CD8-positive, alpha-beta memory T cell (primary cell): ENCODE data around the gene GRM4. TPM values are rescaled to one million over a fixed set of nuclear protein-coding genes. Genes with fewer than 3 reads are reported as not detected.

Experiments
- CTCF ChIA-PET: fragments of 350-600 bp; sonication (Branson Sonifier 250); formaldehyde crosslinking; loops from one replicate; lab custom pipeline; 2021; ENCODE audit warnings: antibody characterized with exemption; lab: Charles Lee
- POLR2A ChIA-PET: fragments of 350-600 bp; sonication (Branson Sonifier 250); formaldehyde crosslinking; loops from one replicate; lab custom pipeline; 2021; ENCODE audit warnings: antibody characterized with exemption; lab: Charles Lee
- DNase-seq, 5 donors: peaks; one replicate each; pipeline versions ENCODE4 v3.0.0 to v3.0.0-alpha.2; 2020 to 2022; ENCODE audit warnings: mixed read lengths in 1 of 5
- H3K27ac ChIP-seq: one replicate; pipeline ENCODE4 v1.7.0; 2013; ENCODE audit warnings: low read depth, mild to moderate bottlenecking, low read length, moderate library complexity
- H3K27me3 ChIP-seq: 2 replicates; pipeline ENCODE4 v1.7.0; 2013; ENCODE audit warnings: low read length, mild to moderate bottlenecking; ENCODE audit not compliant: insufficient read depth, poor library complexity, severe bottlenecking
- H3K36me3 ChIP-seq: 2 replicates; pipeline ENCODE4 v1.7.0; 2013; ENCODE audit warnings: mild to moderate bottlenecking, low read length, moderate library complexity; ENCODE audit not compliant: insufficient read depth
- H3K4me1 ChIP-seq: 2 replicates; pipeline ENCODE4 v1.7.0; 2013; ENCODE audit warnings: mild to moderate bottlenecking, low read length, moderate library complexity; ENCODE audit not compliant: insufficient read depth
- H3K4me3 ChIP-seq: 2 replicates; pipeline ENCODE4 v1.7.0; 2013; ENCODE audit warnings: mild to moderate bottlenecking, low read length
- H3K9me3 ChIP-seq: 2 replicates; pipeline ENCODE4 v1.7.0; 2013; ENCODE audit warnings: mild to moderate bottlenecking, low read length
- H3K27ac Mint-ChIP-seq, 8 donors: one replicate each; pipeline ENCODE4 v1.8.0; 2020 to 2021; ENCODE audit warnings: mixed read lengths in 8 of 8, mild to moderate bottlenecking in 6 of 8, inconsistent platforms in 3 of 8, moderate library complexity in 3 of 8
- H3K27me3 Mint-ChIP-seq, 2 donors: one replicate each; pipeline ENCODE4 v1.8.0; 2020 to 2021; ENCODE audit warnings: mixed read lengths in 2 of 2, mild to moderate bottlenecking in 1 of 2, moderate library complexity in 1 of 2
- H3K36me3 Mint-ChIP-seq, 3 donors: one replicate each; pipeline ENCODE4 v1.8.0; 2020 to 2021; ENCODE audit warnings: mixed read lengths in 3 of 3, inconsistent platforms in 1 of 3, mild to moderate bottlenecking in 1 of 3
- H3K4me1 Mint-ChIP-seq, 3 donors: one replicate each; pipeline ENCODE4 v1.8.0; 2020 to 2021; ENCODE audit warnings: mixed read lengths in 3 of 3, inconsistent platforms in 1 of 3, mild to moderate bottlenecking in 1 of 3
- H3K4me3 Mint-ChIP-seq, 7 donors: one replicate each; pipeline ENCODE4 v1.8.0; 2020 to 2021; ENCODE audit warnings: mixed read lengths in 7 of 7, mild to moderate bottlenecking in 6 of 7, moderate library complexity in 4 of 7, inconsistent platforms in 2 of 7
- H3K9me3 Mint-ChIP-seq, 5 donors: one replicate each; pipeline ENCODE4 v1.8.0; 2020 to 2022; ENCODE audit warnings: mixed read lengths in 5 of 5, mild to moderate bottlenecking in 3 of 5, moderate library complexity in 2 of 5, inconsistent platforms in 1 of 5
- polyA plus RNA-seq: library from polyadenylated mRNA; unstranded; fragments of 300-500 nt; fragmentation: Illumina TruSeq; gene quantifications from one replicate; pipeline ENCODE4 v1.2.3, GENCODE V29; 2021
- total RNA-seq, 2 experiments: library from RNA; stranded (reverse); gene quantifications; one replicate each; pipeline ENCODE4 v1.2.3, GENCODE V29; 2021

GRM4 gene
- total and polyA plus RNA-seq, 3 experiments from 2014 or later: 0.03 TPM; not detected in 2

DNA sequence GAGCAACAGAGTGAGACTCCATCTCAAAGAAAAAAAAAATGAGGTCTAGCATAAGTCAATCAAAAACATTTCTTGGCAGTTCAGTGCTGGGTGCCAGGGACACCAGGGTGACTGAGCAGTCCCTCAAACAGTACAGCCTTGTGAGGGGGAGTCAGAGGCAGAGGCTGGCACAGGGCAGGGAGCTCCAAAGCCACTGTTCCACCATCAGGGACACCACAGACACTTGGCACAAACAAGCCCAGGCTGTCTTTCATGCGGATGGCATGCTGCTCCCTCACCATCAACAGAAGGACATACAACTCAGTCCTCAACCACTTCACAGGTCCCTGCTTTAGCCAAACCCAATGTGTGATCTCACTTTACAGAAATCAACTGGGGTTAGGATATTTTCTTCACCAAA lies 36.0 kb upstream of the GRM4 start:
- no peak overlapping the region for H3K4me3 ChIP-seq
- H3K36me3 Mint-ChIP-seq: peaks cover 0 to 5% (median 0%) of the 10 kb centered on the region in 3 donors
- no peaks in the 10 kb centered on the region for H3K36me3 ChIP-seq
- POLR2A ChIA-PET: interaction anchor here (0.7 kb wide), 1 partner anchor 47 kb away, joined by 3 read pairs; no protein-coding TSS in a partner anchor
- CTCF ChIA-PET: interaction anchor here (1.3 to 2.1 kb wide), 3 partner anchors 8 to 18 kb away, joined by 4 to 8 read pairs (median 5); no protein-coding TSS in a partner anchor
- peaks cover 24% of the 10 kb centered on the region for H3K4me1 ChIP-seq
- DNase-seq: peak in 2 of 5 donors; percentile 19 to 58
- peaks cover 0 to 12% (median 11%) of the 10 kb centered on the region in 5 donors for H3K9me3 Mint-ChIP-seq
- H3K27ac Mint-ChIP-seq: peak overlapping the region in 7 of 8 donors; percentile 61 to 84 (median 68)
- no peaks in the 10 kb centered on the region for H3K27me3 ChIP-seq
- H3K4me3 Mint-ChIP-seq: peak overlapping the region in 3 of 7 donors; percentile 20 to 44 (median 29)
- H3K9me3 ChIP-seq: no peaks in the 10 kb centered on the region
- H3K27me3 Mint-ChIP-seq: peaks cover 0 to 3% of the 10 kb centered on the region in 2 donors
- no peak overlapping the region for H3K27ac ChIP-seq
- H3K4me1 Mint-ChIP-seq: peaks cover 22 to 30% (median 28%) of the 10 kb centered on the region in 3 donors

DNA sequence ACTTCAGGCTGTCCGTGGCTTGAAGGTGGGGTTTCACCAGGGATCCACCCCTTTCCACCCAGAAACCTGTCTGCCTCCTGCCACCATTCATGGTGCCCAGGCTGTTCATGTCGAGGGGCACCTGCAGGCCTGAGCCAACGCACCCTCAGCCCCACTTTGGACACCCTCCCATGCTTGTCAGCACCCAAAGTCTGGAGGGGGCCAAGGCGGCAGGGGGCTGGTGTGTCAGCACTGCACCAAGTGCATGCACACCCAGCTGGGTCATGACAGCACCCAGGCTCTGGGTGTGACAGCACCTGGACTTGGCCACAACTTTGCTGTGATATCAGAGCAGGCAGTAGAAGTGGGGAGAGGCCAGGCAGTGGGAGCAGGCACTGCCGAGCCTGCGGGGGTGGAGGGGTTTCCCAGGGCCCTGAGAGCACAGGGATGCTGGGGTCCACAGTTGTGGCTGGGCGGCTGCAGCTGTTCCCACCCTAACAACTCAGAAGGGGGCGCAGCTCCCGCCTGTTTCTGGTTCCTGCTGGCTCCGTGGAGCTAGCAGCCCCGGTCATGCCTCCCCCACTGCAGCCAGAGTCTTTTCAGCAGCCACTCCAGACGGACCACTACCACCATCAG lies 33.3 kb upstream of the GRM4 start:
- Histone ChIP-seq H3K4me1 (peaks cover 24% of the 10 kb centered on the region), H3K27me3 (no peaks in the 10 kb centered on the region), H3K36me3 (no peaks in the 10 kb centered on the region), H3K27ac (no peak overlapping the region), H3K4me3 (no peak overlapping the region), H3K9me3 (no peaks in the 10 kb centered on the region)
- Mint-ChIP-seq H3K27me3 (peaks cover 0 to 3% of the 10 kb centered on the region in 2 donors), H3K4me1 (peaks cover 22 to 30% (median 28%) of the 10 kb centered on the region in 3 donors), H3K9me3 (peaks cover 0 to 12% (median 9%) of the 10 kb centered on the region in 5 donors), H3K36me3 (peaks cover 0 to 5% (median 0%) of the 10 kb centered on the region in 3 donors), H3K27ac (peak overlapping the region in 1 of 8 donors; percentile 30), H3K4me3 (no peak overlapping the region)
- ChIA-PET POLR2A (no interaction called here), CTCF (interaction anchor here (0.9 to 1.5 kb wide), 2 partner anchors 13 to 16 kb away, joined by 3 read pairs; no protein-coding TSS in a partner anchor)
- DNase-seq: no peak

DNA sequence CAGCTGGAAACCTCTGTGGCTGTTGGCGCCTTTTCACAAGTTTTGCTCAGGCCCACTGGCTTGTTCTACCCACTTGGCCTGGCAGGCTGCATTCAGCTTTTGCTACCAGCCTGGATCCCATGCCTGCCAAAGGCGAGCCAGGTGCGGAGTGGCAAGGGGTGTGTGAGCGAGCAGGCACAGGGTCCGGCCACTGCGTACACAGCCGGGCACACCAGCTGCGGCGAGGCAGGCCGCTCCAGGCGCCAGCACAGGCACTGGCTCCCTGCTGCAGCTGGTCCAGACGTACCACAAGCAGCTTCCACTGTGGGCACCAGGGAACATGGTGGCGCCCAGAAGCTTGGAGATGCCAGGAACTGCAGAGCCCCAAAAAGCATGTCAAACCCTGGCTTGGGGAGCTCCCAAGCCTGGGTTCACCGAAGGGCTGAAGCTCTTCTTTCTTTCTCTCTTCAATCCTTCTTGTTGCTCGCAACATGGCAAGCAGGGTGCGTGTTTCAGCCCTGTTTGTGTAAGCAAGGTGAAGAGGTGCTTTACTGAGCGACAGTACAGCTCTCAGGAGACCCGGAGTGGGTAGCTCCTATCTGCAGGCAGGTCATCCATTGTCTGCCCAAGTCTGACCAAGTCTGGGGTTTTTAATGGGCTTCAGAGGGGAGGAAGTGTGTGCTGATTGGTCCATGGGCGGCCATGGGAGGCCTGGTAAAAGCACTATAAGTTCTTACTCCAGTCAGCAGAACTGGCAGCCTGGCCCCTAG lies 32.6 kb upstream of the GRM4 start:
- Histone ChIP-seq H3K36me3 (no peaks in the 10 kb centered on the region), H3K27me3 (no peaks in the 10 kb centered on the region), H3K4me1 (peaks cover 21% of the 10 kb centered on the region), H3K9me3 (no peaks in the 10 kb centered on the region), H3K27ac (no peak overlapping the region), H3K4me3 (no peak overlapping the region)
- H3K27me3 Mint-ChIP-seq: peaks cover 0 to 3% of the 10 kb centered on the region in 2 donors
- peaks cover 0 to 10% (median 7%) of the 10 kb centered on the region in 5 donors for H3K9me3 Mint-ChIP-seq
- POLR2A ChIA-PET: no interaction called here
- H3K4me3 Mint-ChIP-seq: no peak overlapping the region
- CTCF ChIA-PET: interaction anchor here (0.9 to 1.5 kb wide), 2 partner anchors 12 to 15 kb away, joined by 3 read pairs; no protein-coding TSS in a partner anchor
- DNase-seq: no peak
- peaks cover 0 to 5% (median 0%) of the 10 kb centered on the region in 3 donors for H3K36me3 Mint-ChIP-seq
- H3K4me1 Mint-ChIP-seq: peaks cover 20 to 28% (median 25%) of the 10 kb centered on the region in 3 donors
- peak overlapping the region in 1 of 8 donors; percentile 30 for H3K27ac Mint-ChIP-seq

DNA sequence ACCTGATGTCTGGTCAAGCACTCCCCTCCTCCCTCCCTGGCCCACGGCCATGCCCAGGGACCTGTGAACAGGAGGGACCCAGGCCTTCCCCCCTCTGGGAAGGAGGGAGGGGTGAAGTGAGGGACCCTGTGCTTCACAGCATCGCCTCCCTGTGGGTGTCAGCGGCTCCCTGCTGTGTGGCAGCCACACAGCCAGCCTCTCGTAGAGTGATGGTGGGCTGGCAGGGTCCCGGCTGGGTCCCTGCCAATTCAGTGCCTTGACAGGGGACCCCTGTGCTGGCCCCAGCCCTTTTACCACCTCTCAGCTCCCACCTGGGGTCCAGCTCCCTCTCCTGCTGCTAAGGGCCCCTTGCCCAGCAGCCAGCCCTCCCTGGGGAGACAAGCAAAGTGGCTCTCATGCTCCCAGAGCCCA lies 31.3 kb upstream of the GRM4 start:
- no peaks in the 10 kb centered on the region for H3K36me3 Mint-ChIP-seq
- no peaks in the 10 kb centered on the region for H3K9me3 Mint-ChIP-seq
- no peak overlapping the region for H3K4me3 Mint-ChIP-seq
- peaks cover 8 to 14% (median 12%) of the 10 kb centered on the region in 3 donors for H3K4me1 Mint-ChIP-seq
- Histone ChIP-seq H3K27ac (no peak overlapping the region), H3K36me3 (no peaks in the 10 kb centered on the region), H3K27me3 (no peaks in the 10 kb centered on the region), H3K4me3 (no peak overlapping the region), H3K9me3 (no peaks in the 10 kb centered on the region), H3K4me1 (peaks cover 7% of the 10 kb centered on the region)
- CTCF ChIA-PET: interaction anchor here (1.2 to 1.6 kb wide), 2 partner anchors 13 to 19 kb away, joined by 3 to 4 read pairs; no protein-coding TSS in a partner anchor
- POLR2A ChIA-PET: no interaction called here
- no peak for DNase-seq
- H3K27ac Mint-ChIP-seq: peak overlapping the region in 1 of 8 donors; percentile 36
- H3K27me3 Mint-ChIP-seq: peaks cover 0 to 3% of the 10 kb centered on the region in 2 donors

DNA sequence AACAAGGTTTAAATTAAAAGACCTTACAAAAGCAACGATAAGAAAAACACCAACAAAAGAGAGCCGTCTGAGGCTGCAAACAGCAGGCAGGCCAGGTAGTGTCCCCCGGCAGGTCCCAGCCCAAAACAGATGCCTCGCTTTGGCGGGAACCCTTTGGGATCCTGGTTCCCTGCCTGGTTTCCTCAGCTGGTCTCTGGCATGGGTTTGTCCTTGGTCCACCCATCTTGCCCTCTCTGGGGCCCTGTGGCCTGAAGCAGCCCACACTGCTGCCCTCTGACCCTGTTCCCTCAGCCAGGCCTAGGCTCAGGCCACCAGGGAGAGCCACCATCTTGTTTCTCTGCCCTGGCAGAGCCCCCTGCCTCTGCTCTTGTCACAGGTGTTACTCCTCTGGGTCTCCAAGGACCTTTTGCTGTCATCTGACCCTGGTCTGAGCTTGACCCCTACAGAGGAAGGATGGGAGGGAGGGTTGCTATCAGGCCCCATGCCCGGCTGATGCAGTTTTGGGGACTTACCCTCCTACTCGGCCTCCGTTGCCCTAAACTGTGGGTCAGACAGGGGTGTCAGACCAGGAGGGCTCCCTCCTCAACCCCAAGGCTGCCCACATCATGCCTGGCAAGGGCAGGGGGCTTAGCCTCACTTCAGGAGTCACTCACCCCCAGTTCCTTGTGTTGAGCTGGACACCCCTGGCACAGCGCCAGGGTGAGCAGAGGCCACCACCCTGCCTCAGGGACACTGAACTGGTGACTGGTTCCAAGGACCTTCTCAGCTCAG lies 30.6 kb upstream of the GRM4 start:
- H3K4me1 Mint-ChIP-seq: peaks cover 2 to 8% (median 5%) of the 10 kb centered on the region in 3 donors
- CTCF ChIA-PET: interaction anchor here (1.2 to 1.6 kb wide), 2 partner anchors 12 to 20 kb away, joined by 3 to 4 read pairs; no protein-coding TSS in a partner anchor
- POLR2A ChIA-PET: no interaction called here

DNA sequence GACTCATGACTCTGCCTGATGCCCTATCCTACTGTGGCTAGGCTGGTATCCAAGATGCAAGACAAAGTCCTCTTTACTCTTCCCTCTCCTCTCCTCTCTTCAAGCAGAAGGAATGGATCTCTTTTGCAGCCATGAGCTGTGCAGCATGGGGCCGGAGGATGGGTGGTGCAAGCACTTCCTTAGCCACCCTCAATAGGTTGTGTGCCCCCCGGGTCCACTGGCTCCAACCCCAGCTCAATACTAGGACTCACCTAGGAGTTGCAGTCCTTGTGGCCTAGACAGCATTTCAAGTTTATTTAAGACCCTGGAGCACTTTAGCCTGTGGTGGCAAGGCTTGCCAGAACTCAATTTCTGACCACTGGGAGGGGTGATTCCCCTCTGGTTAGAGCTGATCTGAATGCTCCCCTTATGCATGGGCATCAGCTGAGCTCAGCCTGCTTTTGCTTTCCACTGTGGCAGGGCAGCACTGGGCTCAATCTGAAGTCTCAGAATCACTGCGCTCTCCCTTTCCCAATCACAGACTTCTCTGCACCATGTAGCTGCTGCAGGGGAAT lies 29.0 kb upstream of the GRM4 start:
- Mint-ChIP-seq H3K4me1 (peaks cover 2 to 4% (median 3%) of the 10 kb centered on the region in 3 donors), H3K36me3 (no peaks in the 10 kb centered on the region)

More for the DNA sequence above, 30.6 kb upstream of the GRM4 start:
- Histone ChIP-seq H3K27ac (no peak overlapping the region), H3K27me3 (no peaks in the 10 kb centered on the region), H3K4me1 (no peaks in the 10 kb centered on the region), H3K36me3 (no peaks in the 10 kb centered on the region), H3K4me3 (no peak overlapping the region), H3K9me3 (no peaks in the 10 kb centered on the region)
- DNase-seq: no peak
- Mint-ChIP-seq H3K9me3 (no peaks in the 10 kb centered on the region), H3K36me3 (no peaks in the 10 kb centered on the region), H3K27ac (no peak overlapping the region), H3K27me3 (peaks cover 0 to 3% of the 10 kb centered on the region in 2 donors), H3K4me3 (peak overlapping the region in 1 of 7 donors; percentile 44)

More for the DNA sequence above, 29.0 kb upstream of the GRM4 start:
- Histone ChIP-seq H3K27ac (no peak overlapping the region), H3K4me1 (no peaks in the 10 kb centered on the region), H3K4me3 (no peak overlapping the region), H3K9me3 (no peaks in the 10 kb centered on the region), H3K36me3 (no peaks in the 10 kb centered on the region), H3K27me3 (no peaks in the 10 kb centered on the region)
- ChIA-PET CTCF (no interaction called here), POLR2A (no interaction called here)
- DNase-seq: no peak
- no peaks in the 10 kb centered on the region for H3K9me3 Mint-ChIP-seq
- no peak overlapping the region for H3K4me3 Mint-ChIP-seq
- no peak overlapping the region for H3K27ac Mint-ChIP-seq
- peaks cover 0 to 3% of the 10 kb centered on the region in 2 donors for H3K27me3 Mint-ChIP-seq
